22Rv1 (cell line): ENCODE data around the gene TRIM33.
"Not testable (repeated sequence)": the region's sequence is repeated elsewhere in the genome, so short reads cannot be mapped to it uniquely, and the experiment has no call there.

Source experiments
- H3K27ac ChIP-seq: fragments of 450-650 bp; 2 replicates; pipeline ENCODE4 v1.5.1; 2017
- ZFX ChIP-seq: fragments of 450-650 bp; IDR thresholded peaks from 2 replicates; pipeline ENCODE4 v1.6.1; 2017; ENCODE audit warnings: antibody characterized with exemption, borderline replicate concordance
- TF ChIP-seq, protein P1 (sequence below): fragments of 450-650 bp; IDR thresholded peaks from 2 replicates; pipeline ENCODE4 v1.5.1; 2017; ENCODE audit warnings: mild to moderate bottlenecking

TRIM33 gene

DNA sequence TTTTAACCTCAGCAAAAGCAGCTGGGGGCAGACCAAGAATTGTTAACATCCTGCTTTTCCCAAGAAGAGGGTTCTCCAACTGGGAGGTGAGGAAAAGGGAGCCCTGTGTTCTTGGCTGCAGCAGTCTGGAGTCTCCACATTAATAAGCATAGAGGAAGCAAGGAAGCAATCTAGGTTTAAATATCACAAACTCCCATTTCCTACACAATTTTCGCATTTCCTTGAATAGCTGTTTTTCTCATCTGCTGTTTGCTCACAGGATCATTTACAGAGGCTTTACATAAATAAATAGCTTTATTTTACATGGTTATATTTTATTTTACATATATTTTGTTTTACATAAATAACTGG, 124.0 kb downstream of the TRIM33 start:
- no peak overlapping the region for H3K27ac ChIP-seq
- no peak for TF ChIP-seq ZFX
- TF ChIP-seq, protein P1, sequence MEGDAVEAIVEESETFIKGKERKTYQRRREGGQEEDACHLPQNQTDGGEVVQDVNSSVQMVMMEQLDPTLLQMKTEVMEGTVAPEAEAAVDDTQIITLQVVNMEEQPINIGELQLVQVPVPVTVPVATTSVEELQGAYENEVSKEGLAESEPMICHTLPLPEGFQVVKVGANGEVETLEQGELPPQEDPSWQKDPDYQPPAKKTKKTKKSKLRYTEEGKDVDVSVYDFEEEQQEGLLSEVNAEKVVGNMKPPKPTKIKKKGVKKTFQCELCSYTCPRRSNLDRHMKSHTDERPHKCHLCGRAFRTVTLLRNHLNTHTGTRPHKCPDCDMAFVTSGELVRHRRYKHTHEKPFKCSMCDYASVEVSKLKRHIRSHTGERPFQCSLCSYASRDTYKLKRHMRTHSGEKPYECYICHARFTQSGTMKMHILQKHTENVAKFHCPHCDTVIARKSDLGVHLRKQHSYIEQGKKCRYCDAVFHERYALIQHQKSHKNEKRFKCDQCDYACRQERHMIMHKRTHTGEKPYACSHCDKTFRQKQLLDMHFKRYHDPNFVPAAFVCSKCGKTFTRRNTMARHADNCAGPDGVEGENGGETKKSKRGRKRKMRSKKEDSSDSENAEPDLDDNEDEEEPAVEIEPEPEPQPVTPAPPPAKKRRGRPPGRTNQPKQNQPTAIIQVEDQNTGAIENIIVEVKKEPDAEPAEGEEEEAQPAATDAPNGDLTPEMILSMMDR = no peak

DNA sequence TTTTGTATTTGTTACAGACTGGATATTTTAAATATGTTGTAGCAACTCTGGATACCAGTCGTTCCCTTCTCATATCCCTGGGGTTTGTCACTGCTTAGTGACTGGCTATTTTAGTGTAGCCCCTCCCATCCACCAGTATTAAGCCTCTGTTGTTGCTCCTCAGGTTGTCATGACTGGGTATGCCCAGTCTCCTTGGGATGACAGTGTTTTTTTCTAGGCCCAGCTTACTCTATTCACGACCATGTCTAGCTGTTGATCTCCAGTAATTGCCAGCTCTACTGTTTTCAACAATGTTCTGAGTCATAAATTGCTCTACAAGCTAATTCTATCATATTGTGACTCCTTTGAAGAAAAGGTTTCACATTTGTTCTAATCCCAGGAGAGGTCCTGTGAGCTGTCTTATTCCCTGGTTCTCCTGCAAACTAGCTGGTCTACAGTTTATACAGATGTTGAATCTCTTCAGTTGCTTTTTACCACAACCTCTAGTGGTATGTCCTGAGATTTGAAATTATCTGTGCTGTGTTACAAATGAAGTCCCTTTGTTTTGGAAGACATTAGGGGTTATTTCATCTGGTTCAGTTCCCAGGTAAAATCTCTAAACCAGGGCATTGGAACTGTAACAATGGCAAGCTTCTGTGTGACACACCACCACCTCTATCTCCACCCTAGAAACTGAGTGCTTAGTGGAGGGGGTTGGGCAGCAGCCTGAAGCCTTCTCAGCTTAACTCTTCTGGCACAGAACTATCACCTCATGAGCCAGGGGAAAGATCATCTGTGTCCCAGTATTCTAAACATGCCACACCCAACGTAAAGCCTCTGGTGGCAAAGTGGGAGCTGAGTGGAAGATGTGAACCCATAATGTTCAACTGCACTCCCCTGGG, 124.6 kb downstream of the TRIM33 start:
- no peak overlapping the region for H3K27ac ChIP-seq
- TF ChIP-seq ZFX = no peak
- TF ChIP-seq, protein P1 = no peak

DNA sequence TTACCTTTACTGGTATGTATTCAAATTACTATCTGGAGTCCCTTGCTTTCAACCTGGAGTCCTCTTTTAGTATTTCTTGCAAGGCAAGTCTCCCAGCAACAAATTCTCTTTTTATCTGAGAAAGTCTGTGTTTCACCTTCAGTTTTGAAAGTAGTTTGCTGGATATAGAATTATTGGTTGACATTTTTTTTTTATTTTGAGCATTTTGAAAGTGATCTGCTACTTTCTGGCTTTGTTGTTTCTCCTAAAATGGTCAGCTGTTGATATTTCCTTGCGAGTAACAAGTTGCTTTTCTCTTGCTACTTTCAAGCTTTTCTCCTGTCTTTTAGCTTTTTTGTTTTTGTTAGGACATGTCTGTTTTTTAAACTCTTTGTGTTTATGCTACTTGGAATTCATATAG, 126.1 kb downstream of the TRIM33 start:
- H3K27ac ChIP-seq = no peak overlapping the region
- TF ChIP-seq, protein P1 = no peak
- no peak for TF ChIP-seq ZFX

DNA sequence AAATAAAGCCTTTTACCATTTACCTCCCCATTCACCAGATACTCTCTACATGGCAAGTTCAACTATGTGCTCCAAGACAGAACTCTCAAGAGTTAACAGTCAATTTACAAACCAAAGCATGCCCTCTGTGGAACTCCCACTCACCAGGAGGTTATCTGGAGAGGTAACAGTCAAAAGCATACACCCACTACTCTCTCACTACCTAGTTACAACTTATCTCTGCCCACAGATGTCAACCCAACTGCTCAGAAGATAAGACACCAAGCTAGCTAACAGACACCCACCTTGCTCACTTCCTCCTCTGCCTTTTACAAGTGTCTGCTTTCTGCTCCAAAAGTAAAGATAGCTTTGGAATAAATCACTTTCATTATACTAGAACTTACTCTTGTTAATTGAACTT, 131.0 kb downstream of the TRIM33 start:
- TF ChIP-seq, protein P1 = no peak
- no peak for TF ChIP-seq ZFX
- no peak overlapping the region for H3K27ac ChIP-seq

DNA sequence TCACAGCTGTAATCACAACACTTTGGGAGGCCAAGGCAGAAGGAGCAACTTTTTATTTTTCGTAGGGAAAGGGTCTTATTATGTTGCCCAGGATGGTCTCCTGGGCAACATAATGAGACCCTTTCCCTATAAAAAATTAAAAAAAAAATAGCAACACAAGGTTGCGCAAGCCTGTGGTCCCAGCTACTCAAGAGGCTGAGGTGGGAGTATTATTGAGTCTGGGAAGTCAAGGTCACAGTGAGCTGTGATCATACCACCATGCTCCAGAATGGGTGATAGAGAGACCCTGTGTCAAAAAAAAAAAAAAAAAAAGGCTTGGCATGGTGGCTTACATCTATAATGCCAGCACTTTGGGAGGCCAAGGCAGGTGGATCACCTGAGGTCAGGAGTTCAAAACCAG, 131.6 kb downstream of the TRIM33 start:
- H3K27ac ChIP-seq = no peak overlapping the region
- TF ChIP-seq, protein P1 = no peak
- TF ChIP-seq ZFX = no peak

DNA sequence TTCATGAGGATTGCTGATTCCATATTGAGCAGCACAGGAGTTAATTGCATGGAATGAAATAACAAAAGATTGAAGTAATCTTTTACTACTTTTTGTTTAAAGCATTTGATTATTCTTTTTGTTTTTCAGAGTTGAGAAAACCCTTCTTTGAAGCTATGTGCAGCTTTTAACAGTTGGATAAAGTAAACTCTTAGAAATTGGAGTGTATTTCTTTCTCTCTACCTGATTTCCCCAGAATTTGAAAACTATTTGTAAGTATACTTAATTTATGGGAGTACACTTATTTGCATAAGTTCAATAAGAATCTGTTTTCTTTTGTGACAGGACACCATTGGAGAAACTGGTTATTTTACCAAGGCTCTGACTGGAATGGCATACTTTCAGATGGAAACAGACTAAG, 133.6 kb downstream of the TRIM33 start:
- TF ChIP-seq, protein P1 = no peak
- no peak for TF ChIP-seq ZFX
- H3K27ac ChIP-seq = no peak overlapping the region

DNA sequence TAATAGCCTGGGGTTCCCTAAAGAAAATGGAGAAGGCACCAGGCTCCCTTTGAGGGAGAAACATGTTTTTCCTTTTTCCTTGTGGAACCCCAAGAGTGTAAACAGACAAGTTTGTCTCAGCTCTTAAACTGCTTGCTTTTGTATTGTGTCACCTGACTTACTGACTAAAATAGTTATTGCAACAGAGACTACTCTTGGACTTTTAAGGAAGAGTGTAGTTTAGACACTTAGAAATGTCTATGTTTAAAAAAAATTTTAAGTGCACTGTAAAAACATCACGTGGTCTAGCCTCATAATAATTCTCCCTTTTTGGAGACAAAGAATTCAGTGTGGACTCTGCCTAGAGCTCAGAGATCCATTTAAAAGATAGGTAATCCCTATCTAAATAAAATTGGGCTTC, 141.1 kb downstream of the TRIM33 start:
- TF ChIP-seq ZFX = no peak
- TF ChIP-seq, protein P1 = no peak

DNA sequence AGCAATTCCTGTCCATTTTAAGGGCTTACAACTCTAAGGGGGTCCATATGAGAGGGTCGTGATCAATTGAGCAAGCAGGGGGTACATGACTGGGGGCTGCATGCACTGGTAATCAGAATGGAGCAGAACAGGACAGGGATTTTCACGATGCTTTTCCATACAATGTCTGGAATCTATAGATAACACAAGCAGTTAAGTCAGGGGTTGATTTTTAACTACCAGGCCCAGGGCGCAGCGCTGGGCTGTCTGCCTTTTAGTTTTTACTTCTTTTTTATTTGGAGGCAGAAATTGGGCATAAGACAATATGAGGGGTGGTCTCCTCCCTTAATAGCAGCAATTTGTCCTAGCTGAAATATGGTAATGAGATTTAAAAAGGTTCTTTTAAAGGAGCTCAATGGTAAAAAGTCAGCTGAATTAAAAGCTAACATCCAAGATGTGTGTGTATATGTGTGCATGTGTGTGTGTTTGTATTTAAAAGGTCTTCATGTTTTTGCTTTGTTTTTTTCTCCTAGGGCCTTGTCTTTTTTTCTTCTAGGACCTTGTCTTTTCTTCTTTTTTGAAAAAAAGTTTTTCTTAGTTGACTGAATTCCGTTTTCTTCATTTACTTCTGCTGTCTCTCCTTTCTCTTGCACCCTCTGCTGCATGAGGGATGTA, 141.6 kb downstream of the TRIM33 start:
- H3K27ac ChIP-seq = not testable (repeated sequence)

More for the DNA sequence above, 141.1 kb downstream of the TRIM33 start:
- no peak overlapping the region for H3K27ac ChIP-seq
